ENCODE measurements around the gene ZNF541.

ZNF541 gene, protein sequence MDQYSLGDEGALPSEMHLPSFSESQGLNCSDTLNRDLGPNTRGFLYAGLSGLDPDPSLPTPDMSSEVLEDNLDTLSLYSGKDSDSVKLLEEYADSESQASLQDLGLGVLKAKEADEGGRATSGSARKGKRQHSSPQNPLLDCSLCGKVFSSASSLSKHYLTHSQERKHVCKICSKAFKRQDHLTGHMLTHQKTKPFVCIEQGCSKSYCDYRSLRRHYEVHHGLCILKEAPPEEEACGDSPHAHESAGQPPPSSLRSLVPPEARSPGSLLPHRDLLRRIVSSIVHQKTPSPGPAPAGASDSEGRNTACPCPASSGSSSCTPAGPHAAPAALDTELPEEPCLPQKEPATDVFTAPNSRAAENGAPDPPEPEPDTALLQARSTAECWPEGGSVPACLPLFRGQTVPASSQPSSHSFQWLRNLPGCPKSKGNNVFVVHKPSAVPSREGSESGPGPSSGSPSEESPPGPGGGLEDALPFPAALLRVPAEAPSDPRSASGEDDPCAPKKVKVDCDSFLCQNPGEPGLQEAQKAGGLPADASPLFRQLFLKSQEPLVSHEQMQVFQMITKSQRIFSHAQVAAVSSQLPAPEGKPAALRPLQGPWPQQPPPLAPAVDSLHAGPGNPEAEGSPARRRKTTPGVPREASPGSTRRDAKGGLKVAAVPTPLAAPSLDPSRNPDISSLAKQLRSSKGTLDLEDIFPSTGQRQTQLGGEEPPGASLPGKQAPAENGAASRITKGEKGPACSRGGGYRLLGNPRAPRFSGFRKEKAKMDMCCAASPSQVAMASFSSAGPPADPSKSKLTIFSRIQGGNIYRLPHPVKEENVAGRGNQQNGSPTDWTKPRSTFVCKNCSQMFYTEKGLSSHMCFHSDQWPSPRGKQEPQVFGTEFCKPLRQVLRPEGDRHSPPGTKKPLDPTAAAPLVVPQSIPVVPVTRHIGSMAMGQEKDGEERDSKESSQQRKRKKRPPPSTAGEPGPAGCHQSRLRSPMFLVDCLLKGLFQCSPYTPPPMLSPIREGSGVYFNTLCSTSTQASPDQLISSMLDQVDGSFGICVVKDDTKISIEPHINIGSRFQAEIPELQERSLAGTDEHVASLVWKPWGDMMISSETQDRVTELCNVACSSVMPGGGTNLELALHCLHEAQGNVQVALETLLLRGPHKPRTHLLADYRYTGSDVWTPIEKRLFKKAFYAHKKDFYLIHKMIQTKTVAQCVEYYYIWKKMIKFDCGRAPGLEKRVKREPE (N-terminal part only)

DNA sequence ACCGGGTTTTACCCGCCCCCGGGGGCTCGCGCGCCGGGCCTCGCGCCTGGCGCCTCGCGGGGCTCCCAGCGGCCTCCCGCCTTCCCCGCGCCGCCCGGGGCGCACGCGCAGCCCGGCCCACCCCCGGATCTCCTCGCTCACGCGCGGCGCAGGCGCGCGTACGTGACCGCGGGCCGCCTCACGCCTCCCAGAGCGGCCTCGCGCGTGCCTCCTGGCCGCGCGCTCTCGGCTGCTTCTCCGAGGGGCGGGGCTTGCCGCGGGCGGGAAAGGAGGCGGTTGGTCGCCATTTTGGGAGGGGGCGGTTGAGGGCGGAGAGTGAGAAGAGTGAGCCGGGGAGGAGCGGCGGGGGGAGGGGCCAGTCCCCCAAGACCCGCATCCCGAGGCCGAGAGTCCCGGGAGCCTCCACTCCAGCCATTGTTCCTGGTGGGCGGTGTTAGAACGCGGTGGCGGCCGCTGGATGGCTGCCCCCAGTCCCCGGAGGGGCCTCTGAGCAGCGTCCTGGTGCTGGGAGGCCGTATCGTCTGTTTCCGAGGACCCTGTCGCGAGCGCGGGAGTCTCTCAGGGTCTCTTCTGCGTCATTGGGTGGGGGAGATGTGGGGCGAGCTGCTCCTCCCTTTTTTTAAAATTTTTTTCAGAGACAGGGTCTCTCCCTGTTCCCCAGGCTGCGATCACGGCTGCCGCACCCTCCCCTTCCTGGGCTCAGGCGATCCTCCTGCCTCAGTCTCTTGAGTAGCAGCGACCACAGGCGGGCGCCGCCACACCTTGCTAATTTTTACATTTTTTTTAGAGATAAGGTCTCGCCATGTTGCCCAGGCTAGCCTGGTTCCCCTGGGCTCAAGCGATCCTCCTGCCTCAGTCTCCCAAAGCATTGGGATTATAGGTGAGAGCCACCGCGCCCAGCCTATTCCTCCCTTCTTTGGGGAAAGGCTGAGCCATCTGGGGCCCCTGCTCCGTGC, at the start of gene ZNF541:
ZNF541 (minus strand) TSS at position 78 of the 956 bp plus-strand sequence. CDS start 17,292 bp downstream, outside the sequence.
- DNase-seq: peak; percentile 81

DNA sequence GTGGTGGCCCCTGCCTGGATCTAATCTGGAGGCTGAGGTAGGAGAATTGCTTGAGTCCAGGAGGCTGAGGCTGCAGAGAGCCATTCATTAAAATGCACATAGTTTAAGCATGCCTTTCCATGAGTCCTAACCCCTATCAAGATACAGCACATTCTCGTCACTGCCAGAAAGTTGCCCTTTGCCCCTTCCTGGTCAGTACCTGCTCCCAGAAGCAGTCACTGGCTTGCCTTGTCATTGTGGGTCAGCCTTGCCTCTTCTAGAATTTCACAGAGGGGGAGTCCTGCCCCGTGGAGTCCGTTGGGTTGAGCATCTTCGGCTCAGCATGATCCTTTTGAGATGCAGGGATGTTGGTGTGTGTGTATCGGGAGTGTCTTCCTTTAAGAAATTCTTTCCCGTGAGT, 46.8 kb upstream of the ZNF541 start:
- DNase-seq: no peak

DNA sequence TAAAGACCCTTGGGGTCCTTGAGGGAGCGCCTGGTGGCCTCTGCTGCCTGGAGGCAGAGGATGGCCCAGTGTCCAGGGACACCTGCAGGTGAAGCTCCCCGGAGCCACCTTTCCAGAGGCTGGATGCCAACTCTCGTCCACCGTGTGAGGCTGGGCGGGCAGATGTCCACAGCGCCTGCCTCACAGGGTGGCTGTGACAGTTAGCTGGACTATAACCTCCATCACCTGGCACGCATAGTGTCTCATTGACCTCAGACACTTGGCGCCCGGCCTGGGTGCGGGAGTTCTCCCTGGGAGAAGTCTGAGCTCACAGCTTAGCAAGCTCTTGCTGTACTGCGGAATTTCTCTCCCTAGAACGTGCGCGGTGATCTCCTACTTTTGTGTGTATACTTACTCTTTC, 45.8 kb upstream of the ZNF541 start:
- DNase-seq: no peak

DNA sequence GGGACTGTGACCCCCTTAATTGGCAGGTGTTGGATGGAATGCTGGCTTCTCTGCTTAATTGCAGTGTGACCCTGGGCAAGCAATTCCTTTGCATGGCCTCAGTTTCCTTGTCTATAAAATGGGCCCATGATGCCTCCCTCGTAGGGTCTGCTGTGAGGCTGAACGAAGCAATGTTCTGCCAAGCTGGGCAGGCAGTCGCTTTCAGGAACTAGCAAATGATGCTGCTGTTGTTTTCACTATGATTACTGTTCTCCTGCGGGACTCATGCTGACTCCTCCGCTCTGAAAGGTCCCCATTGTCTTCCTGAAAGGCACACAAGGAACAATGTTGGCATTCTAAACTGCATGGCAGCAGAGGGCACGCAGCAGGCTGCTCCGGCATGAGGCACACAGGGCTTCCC, 42.8 kb upstream of the ZNF541 start:
- no peak for DNase-seq

DNA sequence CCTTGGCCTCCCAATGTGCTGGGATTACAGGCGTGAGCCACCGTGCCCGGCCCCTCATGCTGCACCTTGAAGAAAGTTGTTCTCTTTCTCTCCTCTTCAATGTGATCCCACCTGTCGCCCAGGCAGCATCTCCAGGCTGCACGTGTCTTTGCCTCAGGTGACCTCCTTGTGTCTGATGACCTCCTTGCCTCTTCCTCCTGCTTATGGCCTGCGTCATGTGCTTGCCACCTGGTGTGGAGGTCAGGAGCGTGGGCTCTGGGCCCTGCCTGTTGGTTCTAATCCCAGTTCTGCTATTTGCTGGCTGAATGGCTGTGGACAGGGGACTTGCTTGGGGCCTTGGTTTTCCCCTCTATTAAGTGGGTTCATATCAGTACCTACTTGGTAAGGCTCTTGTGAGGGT, 42.3 kb upstream of the ZNF541 start:
- no peak for DNase-seq

DNA sequence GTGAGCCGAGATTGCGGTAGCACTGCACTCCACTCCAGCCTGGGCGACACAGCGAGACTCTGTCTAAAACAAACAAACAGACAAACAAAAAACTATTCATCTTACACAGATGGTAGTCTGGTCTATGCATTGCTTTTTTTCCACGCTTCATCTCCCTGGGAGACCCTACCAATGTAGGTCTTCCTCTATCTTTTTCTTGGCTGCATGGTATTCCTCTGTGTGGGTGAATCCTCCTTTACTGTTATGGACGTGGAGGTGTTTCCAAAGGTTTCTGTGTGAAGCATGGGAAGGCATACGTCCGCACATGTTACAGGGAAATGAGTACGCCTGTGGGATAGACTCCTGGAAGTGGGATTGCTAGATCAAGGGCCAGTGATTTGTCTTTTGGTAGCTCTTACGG, 41.6 kb upstream of the ZNF541 start:
- DNase-seq: no peak

DNA sequence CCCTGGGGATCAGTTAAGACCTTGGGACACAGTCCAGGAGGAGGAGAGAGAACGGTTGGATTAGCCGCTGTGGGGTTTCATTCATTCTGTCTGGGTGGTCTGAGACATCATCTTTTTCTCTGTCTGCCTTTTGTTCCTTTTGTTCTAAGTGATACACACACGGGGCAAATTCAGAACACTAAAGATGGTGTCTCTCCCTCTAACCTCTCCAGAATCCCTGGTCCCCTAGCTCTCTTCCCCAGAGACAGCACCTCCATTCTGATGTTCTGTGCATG, 41.0 kb upstream of the ZNF541 start:
- no peak for DNase-seq

DNA sequence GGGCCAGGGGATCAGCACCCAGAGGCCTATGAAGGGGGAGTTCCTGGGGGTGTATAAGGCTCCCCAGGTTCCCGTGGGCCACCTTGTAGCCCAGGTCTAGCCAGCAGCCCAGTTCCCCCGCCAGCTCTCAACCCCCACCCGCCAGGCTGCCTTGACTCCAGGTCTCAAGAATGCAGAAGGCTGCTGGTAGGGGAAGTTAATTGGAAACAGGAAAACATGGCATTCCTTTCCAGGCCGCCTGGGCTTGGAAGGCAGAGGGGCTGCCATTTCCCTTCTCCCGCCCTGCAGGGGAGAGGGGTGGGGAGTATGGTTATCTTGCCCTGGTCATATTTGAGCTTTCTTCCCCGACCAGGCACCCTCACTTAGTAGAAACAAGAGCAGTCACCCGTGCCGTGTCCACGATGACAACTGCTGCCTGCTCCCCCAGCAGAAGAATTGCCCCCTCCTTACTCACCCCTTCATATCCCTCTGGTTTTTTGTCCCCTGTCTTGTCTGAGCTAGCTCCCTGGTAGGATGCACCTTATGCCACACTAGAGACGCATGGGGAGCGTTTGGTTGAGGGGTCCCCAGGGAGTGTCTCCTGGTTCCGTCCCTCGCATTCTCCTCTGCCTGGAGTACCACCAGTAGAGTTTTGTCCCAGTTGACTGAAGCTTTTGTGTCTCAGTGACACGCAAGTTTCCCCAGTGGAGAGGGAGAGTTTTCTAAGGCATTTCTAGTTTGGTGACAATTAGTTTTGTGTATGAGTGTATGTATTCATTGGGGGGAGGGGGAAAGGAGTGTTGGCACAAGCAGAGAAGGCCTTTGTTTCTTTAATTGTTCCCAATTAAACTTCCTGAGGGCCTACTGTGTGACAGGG, 40.4 kb upstream of the ZNF541 start:
- DNase-seq: peak; percentile 47

DNA sequence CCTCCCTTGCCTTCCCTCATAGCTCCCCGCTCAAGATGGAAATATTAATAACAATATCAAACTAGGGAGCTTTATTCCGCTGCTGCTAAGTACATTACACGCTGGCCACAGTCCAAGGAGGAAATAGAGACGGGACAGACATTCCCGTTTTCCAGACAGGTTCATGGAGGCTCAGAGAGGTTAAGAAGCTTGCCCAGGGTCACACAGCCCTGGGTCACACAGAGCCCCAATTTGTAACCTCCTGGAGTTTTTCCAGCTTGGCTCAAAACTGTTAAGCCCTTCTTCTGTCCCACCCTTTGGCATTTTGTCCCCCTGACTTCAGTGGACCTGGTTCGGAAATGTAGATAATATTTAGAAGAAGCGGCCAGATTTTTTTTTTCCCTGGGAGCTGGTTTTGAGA, 38.0 kb upstream of the ZNF541 start:
- DNase-seq: no peak

DNA sequence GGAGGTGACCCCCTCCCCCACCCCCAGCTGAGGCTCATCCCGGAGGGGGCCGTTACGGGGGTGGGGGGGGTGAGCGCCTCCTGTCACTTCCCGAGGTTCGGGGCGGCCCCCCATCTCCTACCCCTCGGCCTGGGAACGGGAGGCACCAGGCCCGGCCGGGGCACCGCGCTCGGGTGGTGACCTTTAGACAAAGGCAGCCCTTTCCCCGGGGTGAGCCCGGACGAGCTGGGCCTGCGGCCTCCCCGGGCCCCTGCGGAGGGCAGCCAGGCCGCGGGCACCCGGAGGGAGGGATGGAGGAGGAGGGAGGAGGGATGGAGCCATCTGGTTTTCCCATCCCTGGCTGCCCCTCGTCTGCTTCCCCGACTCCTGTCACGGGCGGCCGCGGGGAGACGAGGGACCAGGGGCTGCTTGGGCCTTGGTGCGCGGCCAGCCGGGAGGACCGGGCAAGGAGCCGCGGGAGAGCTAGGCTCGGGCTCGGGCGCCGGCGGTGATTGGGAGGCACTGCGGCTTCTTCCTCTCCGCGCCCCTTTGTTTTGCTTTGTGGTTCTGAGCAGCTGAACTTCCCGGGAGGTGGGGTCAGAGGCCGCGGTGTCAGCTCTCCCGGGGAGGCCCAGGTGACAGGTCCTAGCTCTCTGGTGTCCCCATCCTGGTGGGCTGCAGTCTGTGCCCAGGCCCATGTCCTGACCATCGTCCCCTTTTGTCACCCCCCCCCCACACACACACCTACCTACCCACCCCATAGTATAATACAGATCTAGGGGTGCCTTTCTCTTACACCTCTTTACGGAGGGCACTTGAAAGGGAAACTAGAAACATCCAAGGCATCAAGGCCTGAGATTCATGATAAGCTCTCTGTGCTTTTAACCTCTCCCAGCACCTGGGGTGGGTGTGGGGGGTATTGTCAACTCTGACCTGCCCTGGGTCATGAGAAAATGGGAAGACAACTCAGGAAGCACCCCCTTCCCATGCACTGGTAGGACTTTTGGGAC, 37.3 kb upstream of the ZNF541 start:
- peak; percentile 55 for DNase-seq

DNA sequence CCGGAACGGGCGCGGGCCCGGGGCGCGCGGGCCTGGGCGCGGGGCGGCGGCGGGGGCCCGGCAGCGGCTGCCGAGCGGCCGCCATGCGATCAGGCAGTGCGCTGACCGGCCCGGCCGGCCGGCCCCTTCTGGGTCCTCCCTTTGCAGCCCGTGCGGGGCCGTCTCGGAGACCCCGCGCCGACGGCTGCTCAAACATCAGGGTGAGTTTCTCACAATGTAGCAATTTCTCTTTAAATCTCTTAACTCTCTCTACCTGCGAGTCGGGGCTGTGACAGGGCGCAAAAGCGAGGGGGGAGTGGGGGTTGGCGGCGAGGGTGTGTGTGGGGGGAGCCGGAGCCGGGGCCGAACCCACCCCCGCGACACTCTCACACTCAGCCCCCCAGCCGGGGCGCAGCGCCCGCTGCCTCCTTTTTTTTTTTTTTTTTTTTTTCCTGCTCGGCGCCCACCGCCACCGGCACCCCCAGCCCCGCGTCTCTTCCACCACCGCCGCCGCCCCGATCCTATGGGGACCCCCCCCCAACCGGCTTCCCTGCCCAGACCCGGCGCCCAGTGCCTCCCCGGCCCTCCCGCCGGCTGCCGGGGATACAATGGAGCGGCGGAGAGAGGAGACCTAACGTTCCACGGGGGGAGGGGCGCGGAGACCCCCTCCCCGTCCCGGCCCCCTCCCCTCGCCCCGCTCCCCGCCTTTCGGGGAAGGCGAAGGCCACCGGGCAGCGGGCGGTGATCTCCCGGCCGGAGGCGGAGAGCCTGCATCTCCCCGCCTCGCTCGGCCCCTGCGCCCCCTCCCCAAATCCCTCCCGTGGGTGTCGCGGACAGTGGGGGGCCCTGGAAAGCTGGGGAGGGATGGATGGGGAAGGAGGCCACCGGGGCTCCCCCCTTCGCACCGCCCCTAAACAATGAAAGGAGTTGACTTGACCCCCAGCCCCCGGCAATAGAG, 36.3 kb upstream of the ZNF541 start, which contains the start of gene BICRA:
BICRA (plus strand) TSS at position 166 of the 937 bp plus-strand sequence. CDS start 64,441 bp downstream, outside the sequence.
- peak; percentile 88 for DNase-seq

DNA sequence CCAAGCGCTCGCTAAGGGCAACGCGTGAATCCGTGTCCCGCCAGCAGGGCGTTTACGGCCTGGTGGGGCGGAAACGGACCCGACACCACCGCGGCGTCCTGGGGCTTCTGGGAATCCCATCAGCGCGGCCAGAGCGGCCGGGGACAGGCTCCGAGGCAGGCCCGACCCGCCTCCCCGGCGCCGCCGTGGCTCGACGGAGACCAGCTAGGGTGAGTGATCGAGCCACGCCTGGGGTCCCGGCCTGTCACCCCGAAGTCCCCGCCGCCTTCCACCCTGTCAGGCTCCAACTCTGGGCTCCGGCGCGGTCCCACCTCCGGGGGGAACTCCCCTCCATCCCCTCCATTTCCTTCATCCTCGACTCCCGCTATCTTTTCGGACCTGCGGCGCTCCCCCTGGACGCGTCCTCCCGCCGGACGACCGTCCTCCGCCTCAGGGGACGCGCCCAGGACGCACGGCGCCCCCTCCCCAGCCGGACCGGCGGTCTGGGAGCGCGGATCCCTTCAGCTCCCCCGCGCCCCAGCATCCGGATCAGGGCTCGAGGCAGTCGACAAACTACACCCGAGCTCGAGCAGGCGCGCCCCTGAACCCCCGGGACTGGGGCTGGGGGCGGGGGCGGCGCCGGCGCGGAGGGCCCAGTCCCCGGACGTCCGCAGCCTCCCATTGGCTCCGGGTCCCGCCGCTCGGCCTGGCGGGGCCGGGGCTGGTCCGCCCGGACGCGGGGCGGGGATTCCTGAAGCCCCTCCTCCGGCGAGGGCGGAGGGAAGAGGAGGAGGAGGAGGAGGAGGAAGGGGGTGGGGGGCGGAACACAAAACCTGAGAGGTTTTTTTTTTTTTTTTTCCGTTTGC, 35.3 kb upstream of the ZNF541 start:
- peak; percentile 97 for DNase-seq

DNA sequence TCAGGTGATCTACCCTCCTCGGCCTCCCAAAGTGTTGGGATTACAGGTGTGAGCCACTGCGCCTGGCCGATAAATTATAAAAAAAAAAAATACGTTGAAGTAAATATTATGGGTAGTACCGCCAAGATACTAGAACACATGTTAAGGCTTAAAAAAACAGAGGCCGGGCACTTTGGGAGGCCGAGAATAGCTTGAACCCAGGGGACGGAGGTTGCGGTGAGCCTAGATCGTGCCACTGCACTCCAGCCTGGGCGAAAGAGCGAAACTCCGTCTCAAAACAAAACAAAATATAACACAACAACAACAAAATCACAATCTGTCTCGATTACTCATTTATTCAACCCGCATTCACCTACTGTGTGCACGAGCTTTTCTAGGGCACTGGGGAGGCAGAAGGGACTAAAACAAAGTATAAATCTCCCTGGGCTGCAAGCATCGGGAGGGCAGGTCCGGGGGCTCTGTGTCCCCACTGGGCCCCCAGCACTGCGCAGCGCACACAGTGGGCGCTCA, 34.7 kb upstream of the ZNF541 start:
- no peak for DNase-seq

DNA sequence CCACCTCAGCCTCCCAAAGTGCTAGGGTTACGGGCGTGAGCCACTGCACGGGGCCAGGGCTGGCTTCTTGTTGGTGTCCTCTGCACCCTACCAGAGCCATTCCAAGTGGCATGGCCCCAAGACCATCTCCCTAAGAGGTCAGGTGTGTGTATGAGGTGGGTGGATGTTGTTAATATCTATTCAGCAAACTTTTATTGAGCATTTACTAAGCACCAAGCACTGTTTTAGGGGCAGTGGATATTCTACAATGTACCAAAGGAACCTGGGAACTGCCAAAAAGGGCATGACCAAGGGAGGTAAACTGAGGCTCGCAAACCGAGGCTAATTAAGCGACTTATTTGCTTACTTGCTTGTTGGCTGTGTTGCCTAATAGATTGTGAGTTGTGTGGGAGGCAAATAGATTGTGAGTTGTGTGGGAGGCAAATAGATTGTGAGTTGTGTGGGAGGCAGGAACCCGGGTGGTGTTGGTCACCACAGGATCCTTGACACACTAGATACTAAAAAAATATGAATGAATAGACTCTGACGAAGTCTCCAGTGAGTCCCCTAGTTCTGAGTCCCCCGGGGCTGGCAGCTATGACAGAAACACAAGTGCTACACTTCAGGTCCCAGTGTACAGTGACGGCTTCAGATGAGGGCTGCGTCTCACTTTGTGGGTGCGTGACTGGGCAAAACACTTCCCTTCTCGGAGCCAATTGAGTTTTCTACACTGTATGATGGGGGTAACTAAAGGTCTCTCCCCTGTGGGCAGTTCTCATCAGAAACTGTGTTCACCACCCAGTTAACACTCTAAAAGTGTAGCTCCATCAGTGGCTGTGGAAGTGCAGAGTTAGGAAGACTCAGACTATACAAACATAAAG, 31.0 kb upstream of the ZNF541 start:
- no peak for DNase-seq

DNA sequence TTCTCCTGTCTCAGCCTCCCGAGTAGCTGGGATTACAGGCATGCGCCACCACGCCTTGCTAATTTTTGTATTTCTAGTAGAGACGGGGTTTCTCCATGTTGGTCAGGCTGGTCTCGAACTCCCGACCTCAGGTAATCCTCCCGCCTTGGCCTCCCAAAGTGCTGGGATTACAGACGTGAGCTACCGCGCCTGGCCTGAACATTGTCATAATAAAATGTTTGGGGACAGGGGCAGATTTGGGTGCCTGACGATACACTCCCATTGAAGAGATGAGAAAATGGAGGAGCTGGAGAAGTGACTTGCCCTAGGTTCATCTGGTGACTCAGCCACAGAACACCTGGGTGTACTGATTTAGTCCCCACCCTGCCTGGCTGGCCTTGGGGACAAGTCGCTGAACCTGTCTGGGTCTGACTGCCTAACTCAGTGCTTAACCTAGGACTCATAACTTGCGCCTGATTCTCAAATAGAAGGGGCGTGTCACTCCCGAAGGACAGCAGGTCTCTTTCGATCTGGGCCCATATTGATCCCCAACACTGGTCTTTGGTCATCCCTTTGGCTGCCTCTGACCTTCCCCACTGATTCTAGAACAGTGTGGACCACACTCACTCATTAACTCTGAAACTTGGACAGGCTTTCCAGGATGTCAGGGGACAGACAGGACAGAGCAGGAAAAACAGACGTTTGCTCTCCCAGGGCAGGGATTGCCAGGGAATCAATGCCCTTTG, 28.4 kb upstream of the ZNF541 start:
- DNase-seq: no peak

All from femur (tissue), 1 donor.